H9 (cell line): ENCODE measurements around the gene MYOF. TPM values are rescaled to one million over a fixed set of nuclear protein-coding genes. Genes with fewer than 3 reads are reported as not detected.
"Not testable (repeated sequence)": the region's sequence is repeated elsewhere in the genome, so short reads cannot be mapped to it uniquely, and the experiment has no call there.

ENCODE experiments used
- DNase-seq: peaks from one replicate; pipeline ENCODE4 v3.0.0-alpha.2; 2017
- H2AFZ ChIP-seq: one replicate; pipeline ENCODE4 v1.6.1; 2013; ENCODE audit warnings: mild to moderate bottlenecking, low read length, control low read depth, moderate library complexity
- H2AK5ac ChIP-seq: 2 replicates; pipeline ENCODE4 v1.6.1; 2013; ENCODE audit warnings: low read length, control low read depth, mixed read lengths; ENCODE audit not compliant: insufficient read length
- H2BK120ac ChIP-seq: one replicate; pipeline ENCODE4 v1.6.1; 2013; ENCODE audit warnings: low read depth, mild to moderate bottlenecking, low read length, control low read depth, inconsistent platforms; ENCODE audit not compliant: poor library complexity, severe bottlenecking
- H2BK12ac ChIP-seq: 2 replicates; pipeline ENCODE4 v1.6.1; 2013; ENCODE audit warnings: low read length, control low read depth, mixed read lengths, low read depth; ENCODE audit not compliant: insufficient read length
- H2BK15ac ChIP-seq: 2 replicates; pipeline ENCODE4 v1.6.1; 2013; ENCODE audit warnings: low read depth, low read length, control low read depth
- H2BK20ac ChIP-seq: one replicate; pipeline ENCODE4 v1.6.1; 2013; ENCODE audit warnings: low read depth, mild to moderate bottlenecking, low read length, control low read depth, inconsistent platforms; ENCODE audit not compliant: poor library complexity, severe bottlenecking
- H2BK5ac ChIP-seq: 2 replicates; pipeline ENCODE4 v1.6.1; 2013; ENCODE audit warnings: low read length, control low read depth, mixed read lengths; ENCODE audit not compliant: insufficient read length
- H3K14ac ChIP-seq: 2 replicates; pipeline ENCODE4 v1.6.1; 2013; ENCODE audit warnings: low read length, control low read depth; ENCODE audit not compliant: insufficient read depth
- H3K18ac ChIP-seq: 2 replicates; pipeline ENCODE4 v1.6.1; 2013; ENCODE audit warnings: low read depth, mild to moderate bottlenecking, mixed read lengths, low read length, control low read depth; ENCODE audit not compliant: insufficient read length
- H3K23ac ChIP-seq: 2 replicates; pipeline ENCODE4 v1.6.1; 2013; ENCODE audit warnings: low read length, control low read depth, mixed read lengths, low read depth; ENCODE audit not compliant: insufficient read length
- H3K23me2 ChIP-seq: 2 replicates; pipeline ENCODE4 v1.6.1; 2013; ENCODE audit warnings: low read depth, mild to moderate bottlenecking, mixed read lengths, low read length, control low read depth; ENCODE audit not compliant: insufficient read length, poor library complexity, severe bottlenecking
- H3K27ac ChIP-seq: 2 replicates; pipeline ENCODE4 v1.5.1; 2013; ENCODE audit warnings: low read length, control low read depth, mixed read lengths, low read depth; ENCODE audit not compliant: insufficient read length
- H3K27me3 ChIP-seq: 2 replicates; pipeline ENCODE4 v1.6.1; 2013; ENCODE audit warnings: low read length, control low read depth, inconsistent platforms; ENCODE audit not compliant: insufficient read depth
- H3K4ac ChIP-seq: 2 replicates; pipeline ENCODE4 v1.6.1; 2013; ENCODE audit warnings: low read depth, mild to moderate bottlenecking, control low read depth, inconsistent platforms, low read length, moderate library complexity
- H3K4me1 ChIP-seq: 2 replicates; pipeline ENCODE4 v1.6.1; 2013; ENCODE audit warnings: low read length, control low read depth, inconsistent platforms; ENCODE audit not compliant: insufficient read depth
- H3K4me2 ChIP-seq: 2 replicates; pipeline ENCODE4 v1.6.1; 2013; ENCODE audit warnings: low read length, control low read depth, mixed read lengths; ENCODE audit not compliant: insufficient read length, insufficient read depth
- H3K56ac ChIP-seq: 2 replicates; pipeline ENCODE4 v1.6.1; 2013; ENCODE audit warnings: low read depth, mild to moderate bottlenecking, mixed read lengths, low read length, control low read depth; ENCODE audit not compliant: insufficient read length
- H3K79me1 ChIP-seq: 2 replicates; pipeline ENCODE4 v1.6.1; 2013; ENCODE audit warnings: low read depth, mild to moderate bottlenecking, moderate library complexity, low read length, control low read depth, inconsistent platforms; ENCODE audit not compliant: insufficient read depth, poor library complexity, severe bottlenecking
- H3K79me2 ChIP-seq: 2 replicates; pipeline ENCODE4 v1.6.1; 2013; ENCODE audit warnings: low read length, control low read depth, inconsistent platforms; ENCODE audit not compliant: insufficient read depth
- H3K9ac ChIP-seq: 2 replicates; pipeline ENCODE4 v1.6.1; 2013; ENCODE audit warnings: low read length, control low read depth, mixed read lengths; ENCODE audit not compliant: insufficient read length; ENCODE audit errors: extremely low read depth
- H3K9me3 ChIP-seq: one replicate; pipeline ENCODE4 v1.6.1; 2013; ENCODE audit warnings: low read depth, low read length, inconsistent platforms; ENCODE audit not compliant: control insufficient read depth
- H3T11ph ChIP-seq: one replicate; pipeline ENCODE4 v1.6.1; 2013; ENCODE audit warnings: mild to moderate bottlenecking, low read length, control low read depth, inconsistent platforms
- H4K20me1 ChIP-seq: one replicate; pipeline ENCODE4 v1.6.1; 2013; ENCODE audit not compliant: control insufficient read depth, insufficient read length, insufficient read depth
- H4K5ac ChIP-seq: 2 replicates; pipeline ENCODE4 v1.6.1; 2013; ENCODE audit warnings: low read depth, mild to moderate bottlenecking, mixed read lengths, low read length, control low read depth; ENCODE audit not compliant: insufficient read length
- H4K8ac ChIP-seq: replicated peaks from 2 replicates; pipeline ENCODE4 v1.6.1; 2013; ENCODE audit warnings: low read length, control low read depth, mixed read lengths, low read depth; ENCODE audit not compliant: insufficient read length
- H4K91ac ChIP-seq: 2 replicates; pipeline ENCODE4 v1.6.1; 2013; ENCODE audit warnings: low read depth, mild to moderate bottlenecking, moderate library complexity, mixed read lengths, low read length, control low read depth; ENCODE audit not compliant: insufficient read length
- H3K27ac Mint-ChIP-seq, 3 experiments: 2 replicates in 2 of 3; 3 replicates in 1 of 3; pipeline ENCODE4 v1.8.0; 2020 to 2021; ENCODE audit warnings: mixed read lengths in 3 of 3, mild to moderate bottlenecking in 1 of 3, moderate library complexity in 1 of 3
- H3K27me3 Mint-ChIP-seq: 2 replicates; pipeline ENCODE4 v1.8.0; 2021; ENCODE audit warnings: low read depth, mild to moderate bottlenecking, moderate library complexity, mixed read lengths
- H3K36me3 Mint-ChIP-seq, 3 experiments: 2 replicates in 2 of 3; 3 replicates in 1 of 3; pipeline ENCODE4 v1.8.0; 2020 to 2021; ENCODE audit warnings: low read depth in 3 of 3, mixed read lengths in 3 of 3; ENCODE audit not compliant: insufficient read depth in 1 of 3
- H3K4me1 Mint-ChIP-seq, 2 experiments: 2 replicates each; pipeline ENCODE4 v1.8.0; 2020; ENCODE audit warnings: mixed read lengths in 2 of 2
- H3K4me3 Mint-ChIP-seq, 2 experiments: 2 replicates in 1 of 2; 3 replicates in 1 of 2; pipeline ENCODE4 v1.8.0; 2020 to 2021; ENCODE audit warnings: mild to moderate bottlenecking in 2 of 2, mixed read lengths in 2 of 2, moderate library complexity in 1 of 2
- H3K9me3 Mint-ChIP-seq, 2 experiments: 2 replicates in 1 of 2; 3 replicates in 1 of 2; pipeline ENCODE4 v1.8.0; 2020; ENCODE audit warnings: mild to moderate bottlenecking in 2 of 2, mixed read lengths in 2 of 2, moderate library complexity in 1 of 2
- CTCF ChIP-seq: fragments of 200-600 bp; sonication (generic); conservative IDR thresholded peaks from 3 replicates; pipeline ENCODE4 v1.8.0; 2021; ENCODE audit warnings: antibody characterized with exemption, mild to moderate bottlenecking
- WGBS: extraction: QIAGEN DNeasy Blood & Tissue Kit; methylation state at CpG from one replicate; pipeline ENCODE4 v1.1.7; 2013; ENCODE audit warnings: missing lambda C conversion rate, low lambda C conversion rate, mixed read lengths; ENCODE audit not compliant: insufficient read length; ENCODE audit errors: extremely low coverage; 5-methylcytosine and 5-hydroxymethylcytosine counted together
- total RNA-seq: library from RNA; stranded (reverse); gene quantifications from 2 replicates; pipeline ENCODE4 v1.2.1, GENCODE V29; 2021

The MYOF gene
- total RNA-seq, 1 experiment from 2014 or later = 2.8 TPM

DNA sequence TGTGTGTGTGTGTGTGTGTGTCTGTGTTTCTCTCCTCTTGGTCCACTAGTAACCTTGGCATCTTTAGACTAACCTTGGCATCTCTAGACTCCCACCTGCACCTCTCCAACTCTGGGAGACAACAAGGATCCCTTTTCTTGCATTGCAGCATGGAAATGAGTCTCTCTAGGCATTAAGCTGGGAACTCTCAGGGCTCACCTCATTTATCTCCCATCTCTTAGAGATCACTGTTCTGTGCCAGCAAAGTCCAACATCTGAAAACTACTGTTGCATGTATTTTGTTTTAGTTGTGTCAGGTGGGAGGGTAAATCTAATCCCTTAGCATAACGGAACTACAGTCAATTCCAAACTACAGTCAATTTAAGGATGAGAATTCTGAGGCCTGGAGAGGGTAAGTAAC is 38.7 kb downstream of the MYOF start:
- no peak for TF ChIP-seq CTCF
- Mint-ChIP-seq H3K27me3 (no peaks in the 10 kb centered on the region; the same call in 1 of the 2 replicates), H3K4me3 (no peak overlapping the region), H3K36me3 (0 out of 7 replicates have a peak, but pooled peaks cover 0 to 5% (median 0%) of the 10 kb centered on the region in 3 experiments), H3K27ac (peak overlapping the region; percentile 27 to 80 (median 30); a peak in 5 of 7 replicates), H3K4me1 (peaks cover 60 to 70% of the 10 kb centered on the region in 2 experiments), H3K9me3 (no peaks in the 10 kb centered on the region)
- H3K14ac ChIP-seq = no peak overlapping the region
- WGBS = no CpG with 5 or more reads among the region's 1 CpG
- H3K9me3 ChIP-seq = no peaks in the 10 kb centered on the region
- no peak overlapping the region for H2AK5ac ChIP-seq
- H3K56ac ChIP-seq = no peak overlapping the region
- H3K4me1 ChIP-seq = peaks cover 4% of the 10 kb centered on the region
- peak overlapping the region; percentile 10 for H3K18ac ChIP-seq
- H2BK15ac ChIP-seq = no peak overlapping the region
- no peak overlapping the region for H3K4ac ChIP-seq
- no peak overlapping the region for H3K9ac ChIP-seq
- H3K79me1 ChIP-seq = no peaks in the 10 kb centered on the region
- no peak for DNase-seq
- H3K27me3 ChIP-seq = no peaks in the 10 kb centered on the region
- H4K8ac ChIP-seq = no peak overlapping the region
- H2BK12ac ChIP-seq = no peak overlapping the region
- no peaks in the 10 kb centered on the region for H4K20me1 ChIP-seq
- H3K79me2 ChIP-seq = no peaks in the 10 kb centered on the region
- no peak overlapping the region for H3K4me2 ChIP-seq
- H4K5ac ChIP-seq = no peak overlapping the region
- no peak overlapping the region for H2AFZ ChIP-seq
- H2BK20ac ChIP-seq = no peak overlapping the region
- no peak overlapping the region for H2BK5ac ChIP-seq
- no peak overlapping the region for H3T11ph ChIP-seq
- no peak overlapping the region for H4K91ac ChIP-seq
- peaks cover 5% of the 10 kb centered on the region for H3K23me2 ChIP-seq
- H3K23ac ChIP-seq = no peak overlapping the region
- no peak overlapping the region for H3K27ac ChIP-seq
- no peak overlapping the region for H2BK120ac ChIP-seq

DNA sequence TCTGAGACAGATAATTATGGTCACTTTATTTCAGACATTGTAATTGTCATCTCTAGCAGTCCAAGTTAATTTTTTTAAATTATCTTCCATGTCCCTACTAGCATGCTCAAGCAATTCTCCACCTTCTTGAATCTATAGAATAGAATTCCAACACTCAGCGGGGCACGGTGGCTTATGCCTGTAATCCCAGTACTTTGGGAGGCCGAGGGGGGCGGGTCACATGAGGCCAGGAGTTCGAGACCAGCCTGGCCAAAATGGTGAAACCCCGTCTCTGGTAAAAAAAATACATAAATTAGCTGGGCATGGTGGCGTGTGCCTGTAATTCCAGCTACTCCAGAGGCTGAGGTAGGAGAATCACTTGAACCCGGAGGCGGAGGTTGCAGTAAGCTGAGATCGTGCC is 39.4 kb downstream of the MYOF start:
- not testable (repeated sequence) for DNase-seq, H4K20me1 ChIP-seq, H2BK5ac ChIP-seq, H3K14ac ChIP-seq, H3K27ac ChIP-seq, H4K5ac ChIP-seq, H3K27me3 Mint-ChIP-seq, H3K4me1 ChIP-seq, H2BK15ac ChIP-seq, H4K8ac ChIP-seq, H3K23ac ChIP-seq, H2BK12ac ChIP-seq, H3K27me3 ChIP-seq, H4K91ac ChIP-seq, H2AK5ac ChIP-seq, H3K79me1 ChIP-seq, H2BK120ac ChIP-seq, H3K79me2 ChIP-seq, H3K4me3 Mint-ChIP-seq, H3K23me2 ChIP-seq, H3K56ac ChIP-seq, H3K4me2 ChIP-seq, H3K27ac Mint-ChIP-seq, H3K18ac ChIP-seq, H3K36me3 Mint-ChIP-seq, H2BK20ac ChIP-seq, H3K9me3 ChIP-seq, H3K9me3 Mint-ChIP-seq, H3K9ac ChIP-seq, H2AFZ ChIP-seq, H3T11ph ChIP-seq, H3K4ac ChIP-seq
- no CpG with 5 or more reads among the region's 10 CpGs for WGBS
- H3K4me1 Mint-ChIP-seq = peaks cover 67 to 78% of the 10 kb centered on the region in 2 experiments
